NCI-H2107 (cell line): ENCODE results near the gene FAM168B.

ENCODE experiments used
- DNase-seq: peaks from one replicate; lab custom pipeline; 2025; lab: John Stamatoyannopoulos, UW

FAM168B gene

DNA sequence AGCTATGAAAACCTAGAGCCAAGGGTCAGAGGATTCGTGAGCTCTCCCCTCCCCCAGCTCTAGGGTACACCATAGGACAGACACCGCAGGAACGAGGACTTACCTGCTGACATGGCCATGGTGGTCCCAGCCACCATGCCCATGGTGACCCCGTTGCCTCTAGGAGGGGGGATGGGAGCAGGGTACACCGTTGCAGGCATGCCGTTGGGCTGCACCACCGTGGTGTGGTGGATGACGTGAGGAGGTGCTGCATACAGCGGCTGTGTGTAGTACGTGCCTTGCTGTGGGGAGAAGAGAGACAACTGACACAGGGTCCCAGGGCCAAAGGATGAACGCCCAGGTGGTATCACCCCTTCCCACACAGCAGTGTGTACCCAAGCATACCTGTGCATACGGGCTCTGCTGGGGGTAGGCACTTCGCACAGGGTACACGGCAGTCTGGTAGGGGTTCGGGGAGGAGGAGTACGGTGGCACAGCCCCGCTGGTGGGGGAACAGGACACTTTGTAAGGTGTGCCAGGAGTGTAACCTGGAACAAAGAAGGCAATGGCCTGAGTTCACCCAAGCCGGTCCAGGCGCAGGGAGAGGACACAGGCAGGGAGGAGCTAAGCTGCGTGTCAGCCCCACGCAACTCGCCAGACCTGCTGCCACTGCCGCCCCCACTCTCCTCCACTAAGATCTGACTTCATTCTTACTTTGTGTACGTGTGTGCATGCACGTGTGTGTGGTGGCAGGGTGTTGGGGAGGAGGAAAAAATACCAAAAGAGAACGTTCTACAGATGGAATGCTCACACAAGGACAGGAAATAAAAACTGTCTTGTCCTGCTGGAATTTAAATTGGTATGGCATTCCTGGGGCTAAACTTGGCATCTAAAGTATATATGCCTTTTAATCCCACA lies 37.8 kb downstream of the FAM168B start:
- no peak for DNase-seq

DNA sequence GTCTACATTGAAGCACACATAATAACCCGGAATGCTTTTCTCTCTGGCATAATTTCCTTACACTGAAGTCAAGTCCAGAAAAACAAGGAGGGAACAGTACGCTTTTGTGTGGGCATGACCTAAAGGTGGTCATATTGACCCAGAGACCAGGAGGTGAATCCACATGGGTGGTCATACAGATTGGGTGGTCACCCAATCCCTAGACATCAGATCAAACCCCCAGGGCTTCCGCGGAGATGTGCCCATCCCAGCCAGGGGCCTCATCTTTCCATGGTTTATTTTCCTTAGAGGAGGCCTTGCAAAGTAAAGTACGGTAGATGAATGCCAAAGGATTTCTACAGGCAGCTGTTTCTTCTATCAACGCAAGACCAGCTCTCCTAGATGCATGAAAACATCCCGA lies 38.8 kb downstream of the FAM168B start:
- no peak for DNase-seq

DNA sequence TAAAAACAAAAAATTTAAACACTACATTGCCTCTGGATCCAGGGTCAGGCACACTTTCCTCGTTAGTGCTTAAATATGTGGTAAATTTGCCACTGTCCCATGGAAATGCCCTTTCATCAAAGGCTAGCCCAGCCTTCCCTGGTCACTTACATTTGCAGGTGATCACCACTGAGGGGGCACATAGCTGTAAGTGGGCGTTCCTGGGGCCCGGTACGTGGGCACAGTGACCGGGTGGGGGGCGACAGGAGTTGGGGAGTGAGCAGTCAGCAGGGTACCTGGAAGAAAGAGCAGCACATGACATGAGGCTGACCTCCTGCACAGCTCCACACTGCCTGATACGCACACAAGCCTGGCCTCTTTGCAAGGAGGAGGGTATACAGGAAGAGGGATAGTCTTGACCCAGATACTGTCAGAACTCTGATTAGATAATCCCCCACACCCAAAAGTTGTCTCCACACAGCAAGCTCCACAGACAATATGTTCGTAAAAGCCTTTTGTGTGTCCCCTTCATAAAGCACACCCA lies 40.5 kb downstream of the FAM168B start:
- DNase-seq, result no peak

DNA sequence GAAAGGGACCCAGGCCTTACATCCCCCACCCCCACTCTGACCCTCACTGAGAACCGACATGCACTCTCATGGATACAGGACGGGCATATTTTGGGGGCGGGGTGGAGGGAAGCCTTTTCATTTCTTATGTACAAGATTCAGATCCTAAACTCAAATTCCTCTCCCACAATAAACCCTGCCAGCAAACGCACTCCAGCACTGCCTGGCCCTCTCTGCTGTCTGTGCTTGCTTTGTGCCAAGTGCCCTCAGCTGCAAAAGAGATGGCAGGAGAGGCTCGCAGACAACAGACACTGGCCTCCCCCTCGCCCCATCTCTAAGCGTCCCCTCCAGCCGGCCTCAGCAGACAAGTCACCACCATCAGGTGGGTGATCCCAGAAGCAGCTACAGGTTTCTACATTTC lies 42.4 kb downstream of the FAM168B start:
- no peak for DNase-seq

DNA sequence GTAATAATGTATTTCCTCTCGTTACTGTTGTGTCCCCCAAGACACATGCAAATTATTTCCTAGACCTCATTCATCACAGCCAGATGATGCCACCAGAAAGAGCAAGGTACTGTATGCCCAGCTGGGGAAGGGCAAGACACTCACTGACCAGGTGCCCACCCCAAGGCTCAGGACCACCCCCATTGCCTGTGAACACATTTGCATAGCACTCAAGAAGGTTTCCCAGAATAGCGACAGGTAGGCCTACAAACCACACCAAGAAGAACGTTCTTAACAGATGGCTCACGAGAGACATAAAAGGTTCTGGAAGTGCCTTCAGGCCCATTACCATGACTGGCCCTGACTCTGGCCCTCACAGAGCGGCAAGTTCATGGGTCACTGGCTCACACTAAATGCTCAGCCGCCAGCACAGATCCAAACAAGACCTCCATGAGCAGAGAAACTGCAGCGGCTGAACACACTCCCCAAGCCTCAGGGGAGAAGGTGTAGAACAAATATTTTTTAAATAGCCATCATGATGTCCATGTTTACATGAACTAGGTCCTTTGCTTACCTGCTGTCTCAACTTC lies 44.0 kb downstream of the FAM168B start:
- no peak for DNase-seq

DNA sequence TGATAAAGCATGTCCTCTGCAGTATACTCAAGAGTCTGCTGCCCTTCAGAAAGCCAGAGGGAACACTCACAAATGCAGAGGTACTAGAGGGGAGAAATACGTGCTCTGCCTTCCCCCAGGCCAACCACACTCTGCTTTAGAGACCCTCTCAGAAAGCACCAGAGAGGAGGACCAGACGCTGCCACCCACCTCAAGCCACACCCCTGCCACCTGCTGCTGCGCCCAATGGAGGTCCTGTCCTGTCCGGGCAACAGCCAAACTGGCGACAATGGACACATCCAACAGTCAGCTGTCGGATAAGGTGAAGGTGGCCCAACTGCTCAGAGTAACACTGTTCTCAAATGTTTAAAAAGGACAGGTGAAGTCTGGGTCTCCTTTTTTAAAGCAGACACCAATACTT lies 44.6 kb downstream of the FAM168B start:
- no peak for DNase-seq

DNA sequence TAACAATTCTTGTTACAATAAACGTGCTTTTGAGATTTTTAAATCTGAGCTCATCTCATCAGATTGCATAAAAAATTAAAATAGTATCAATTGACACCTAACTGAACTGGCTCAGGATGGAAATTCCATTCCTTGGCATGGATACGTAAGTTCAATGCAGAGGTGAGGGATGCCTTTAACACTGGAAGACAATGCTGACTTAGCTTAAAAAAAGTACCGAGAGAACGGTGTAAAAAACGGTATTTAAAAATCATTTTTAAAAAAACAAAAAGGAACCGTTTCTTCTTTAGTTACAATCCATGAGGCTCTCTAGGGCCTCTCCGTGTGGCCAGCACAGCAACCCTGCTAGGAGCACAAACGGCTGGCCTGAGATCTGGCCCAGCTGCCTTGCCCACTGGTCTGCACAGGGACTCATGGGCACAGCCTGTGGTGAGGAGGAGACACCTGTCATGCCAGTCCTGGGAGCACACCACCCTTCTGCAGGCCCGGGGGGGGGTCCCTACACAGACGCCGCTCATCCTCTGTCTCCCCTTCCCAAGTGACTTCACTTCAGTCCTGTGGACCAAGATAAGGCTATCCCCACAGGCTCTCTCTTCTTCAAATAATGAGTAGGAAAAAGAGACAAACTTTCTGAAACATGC lies 45.2 kb downstream of the FAM168B start:
- DNase-seq, result no peak

DNA sequence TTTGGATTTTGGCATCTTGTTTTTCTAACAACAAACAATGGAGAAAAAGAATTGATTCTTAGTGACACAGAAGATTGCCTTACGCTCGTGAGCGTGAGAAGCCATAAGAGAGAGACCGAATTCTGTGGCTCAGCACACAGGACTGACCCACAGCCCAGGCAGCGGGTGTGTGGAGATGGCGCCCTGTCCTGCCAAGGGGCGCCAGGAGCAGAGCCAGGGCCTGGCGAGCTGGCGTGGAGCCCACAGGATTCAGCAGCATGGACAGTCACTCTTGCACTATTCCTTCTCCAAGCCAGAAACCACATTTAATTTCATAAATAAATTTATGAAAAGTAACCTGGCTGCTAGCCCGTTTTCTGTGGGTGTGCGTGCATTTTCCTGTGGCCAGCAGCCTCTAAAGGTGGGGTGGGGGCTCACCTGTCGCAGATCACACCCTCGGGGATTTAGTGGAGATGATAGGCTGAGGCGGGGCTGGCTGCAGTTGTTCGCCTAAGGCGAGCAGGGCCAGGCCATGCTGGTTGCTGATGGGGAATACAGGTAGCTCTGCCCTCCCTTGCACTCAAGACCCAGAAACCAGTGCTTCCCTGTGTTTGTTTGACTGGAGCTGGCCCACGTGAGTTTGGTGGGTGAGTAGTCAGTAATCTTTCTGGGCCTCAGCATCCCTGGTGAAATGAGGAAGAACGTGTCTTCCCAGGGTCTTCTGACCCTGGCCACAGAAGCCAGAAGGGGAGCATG lies 46.2 kb downstream of the FAM168B start:
- DNase-seq, result no peak

DNA sequence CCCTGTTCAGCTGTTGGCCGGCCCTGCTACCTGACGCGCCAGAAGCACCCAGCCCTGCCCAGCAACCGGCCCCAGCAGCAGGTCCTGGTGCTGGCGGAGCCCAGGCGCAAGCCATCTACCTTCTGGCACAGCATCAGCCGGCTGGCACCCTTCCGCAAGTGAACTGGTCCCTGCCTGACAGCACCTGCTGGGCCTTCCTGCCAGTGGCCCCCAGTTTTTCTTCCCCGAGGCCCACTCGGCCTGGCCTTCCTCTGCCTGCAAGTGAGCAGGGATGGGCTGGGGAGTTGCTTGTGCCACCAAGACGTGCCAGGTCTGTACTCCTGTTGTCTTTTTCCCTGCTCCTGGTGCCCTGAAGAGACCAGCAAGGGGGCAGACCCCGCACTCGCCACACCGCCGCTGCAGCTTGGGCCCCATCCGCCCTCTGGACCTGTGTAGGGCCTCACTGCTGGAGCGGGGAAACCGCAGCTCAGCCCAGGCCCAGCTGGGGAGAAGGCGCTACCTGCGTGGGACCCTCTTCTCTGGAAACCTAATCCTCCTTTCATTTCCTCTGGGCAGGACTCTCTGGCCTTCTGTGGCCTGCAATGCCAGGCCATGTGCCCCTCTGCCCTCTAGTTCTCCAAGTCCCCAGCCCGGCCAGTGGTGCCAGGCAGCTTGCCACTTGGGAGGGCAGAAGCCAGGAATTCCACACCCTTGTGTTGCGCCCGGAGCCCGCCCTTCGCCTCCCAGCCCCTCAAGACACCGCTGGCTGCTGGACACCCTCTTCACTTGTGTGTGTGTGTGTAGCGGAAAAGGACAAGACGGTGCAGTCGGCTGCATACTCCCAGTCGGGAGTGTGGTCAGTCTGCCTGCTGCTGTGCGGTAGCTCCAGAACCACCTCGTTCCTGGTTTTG lies 47.0 kb downstream of the FAM168B start:
- DNase-seq, result no peak

DNA sequence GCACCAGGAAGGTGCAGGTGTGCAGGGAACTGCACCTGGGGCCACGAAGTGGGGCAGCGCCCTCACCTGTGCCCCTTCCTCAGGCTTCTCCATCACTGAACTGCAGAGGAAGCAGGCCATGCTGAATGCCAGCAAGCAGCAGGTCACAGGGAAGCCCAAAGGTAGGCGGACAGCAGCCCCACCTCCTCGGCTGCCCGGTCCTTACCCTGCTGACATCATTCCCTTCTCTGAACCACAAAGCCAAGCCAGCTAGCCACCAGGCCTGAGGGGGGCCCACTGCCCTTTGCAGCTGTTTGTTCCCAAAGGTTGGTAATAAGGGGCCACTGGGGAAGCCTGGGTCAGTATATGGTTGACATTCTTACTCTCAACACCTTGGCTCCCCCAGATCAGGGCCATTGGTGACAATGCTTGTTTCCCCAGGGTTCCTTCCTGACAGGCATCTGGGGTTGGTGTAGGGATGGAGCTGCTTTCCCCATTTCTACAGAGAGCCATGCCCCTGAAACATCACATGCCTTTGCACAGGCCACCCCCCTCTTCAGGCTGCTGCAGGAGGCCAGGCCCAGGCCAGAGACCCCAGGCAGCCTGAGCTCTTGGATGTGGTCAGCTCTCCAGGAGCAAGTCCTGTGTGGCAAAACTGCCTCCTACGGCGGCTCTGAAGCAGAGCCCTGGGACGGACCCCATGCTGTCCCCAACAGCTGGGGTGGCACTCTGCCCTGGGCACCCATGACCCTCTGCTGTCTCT lies 47.8 kb downstream of the FAM168B start:
- DNase-seq, result no peak

DNA sequence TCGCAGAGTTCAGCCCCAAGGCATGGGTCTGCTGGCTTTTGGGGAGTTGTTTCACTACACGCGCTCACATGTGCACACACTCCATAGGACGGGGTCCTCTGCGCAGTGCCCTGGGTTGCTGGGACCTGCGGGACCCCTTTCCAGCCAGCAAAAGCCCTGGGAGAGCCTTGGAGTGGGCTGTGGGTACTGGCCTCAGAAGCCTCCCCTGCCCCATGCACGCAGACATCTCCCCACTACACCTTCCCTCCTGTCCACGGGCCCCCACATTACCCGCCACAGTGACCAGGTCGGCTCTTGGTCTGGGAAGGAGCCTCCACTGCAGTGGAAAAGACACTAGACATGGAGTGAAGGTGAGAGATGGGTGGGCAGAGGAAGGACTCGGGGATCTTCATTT lies 48.5 kb downstream of the FAM168B start:
- DNase-seq, result no peak

DNA sequence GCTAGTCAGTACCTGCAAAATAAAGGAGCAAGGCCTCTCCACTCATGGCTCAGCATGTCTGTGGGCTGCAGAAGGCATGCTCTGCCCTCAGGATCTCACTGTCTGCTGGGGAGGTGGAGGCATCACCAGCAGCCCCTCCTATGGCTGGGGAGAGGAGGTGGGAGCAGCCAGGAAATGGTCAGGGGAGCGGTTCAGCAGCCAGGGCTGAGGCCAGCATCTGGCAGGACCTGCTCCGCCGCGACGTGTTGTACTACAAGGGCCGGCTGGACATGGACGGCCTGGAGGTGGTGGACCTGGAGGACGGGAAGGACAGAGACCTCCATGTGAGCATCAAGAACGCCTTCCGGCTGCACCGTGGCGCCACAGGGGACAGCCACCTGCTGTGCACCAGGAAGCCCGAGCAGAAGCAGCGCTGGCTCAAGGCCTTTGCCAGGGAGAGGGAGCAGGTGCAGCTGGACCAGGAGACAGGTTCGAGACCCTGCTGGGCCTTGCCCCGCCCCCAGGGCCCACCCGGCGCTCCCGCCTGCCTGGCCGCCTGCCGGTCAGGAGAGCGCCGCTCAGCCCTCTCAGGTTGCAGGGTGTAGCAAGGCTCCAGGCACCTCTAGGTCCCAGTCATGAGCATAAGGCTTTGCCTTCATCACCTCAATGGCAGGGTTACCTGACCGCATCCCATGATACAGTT lies 49.0 kb downstream of the FAM168B start:
- no peak for DNase-seq

DNA sequence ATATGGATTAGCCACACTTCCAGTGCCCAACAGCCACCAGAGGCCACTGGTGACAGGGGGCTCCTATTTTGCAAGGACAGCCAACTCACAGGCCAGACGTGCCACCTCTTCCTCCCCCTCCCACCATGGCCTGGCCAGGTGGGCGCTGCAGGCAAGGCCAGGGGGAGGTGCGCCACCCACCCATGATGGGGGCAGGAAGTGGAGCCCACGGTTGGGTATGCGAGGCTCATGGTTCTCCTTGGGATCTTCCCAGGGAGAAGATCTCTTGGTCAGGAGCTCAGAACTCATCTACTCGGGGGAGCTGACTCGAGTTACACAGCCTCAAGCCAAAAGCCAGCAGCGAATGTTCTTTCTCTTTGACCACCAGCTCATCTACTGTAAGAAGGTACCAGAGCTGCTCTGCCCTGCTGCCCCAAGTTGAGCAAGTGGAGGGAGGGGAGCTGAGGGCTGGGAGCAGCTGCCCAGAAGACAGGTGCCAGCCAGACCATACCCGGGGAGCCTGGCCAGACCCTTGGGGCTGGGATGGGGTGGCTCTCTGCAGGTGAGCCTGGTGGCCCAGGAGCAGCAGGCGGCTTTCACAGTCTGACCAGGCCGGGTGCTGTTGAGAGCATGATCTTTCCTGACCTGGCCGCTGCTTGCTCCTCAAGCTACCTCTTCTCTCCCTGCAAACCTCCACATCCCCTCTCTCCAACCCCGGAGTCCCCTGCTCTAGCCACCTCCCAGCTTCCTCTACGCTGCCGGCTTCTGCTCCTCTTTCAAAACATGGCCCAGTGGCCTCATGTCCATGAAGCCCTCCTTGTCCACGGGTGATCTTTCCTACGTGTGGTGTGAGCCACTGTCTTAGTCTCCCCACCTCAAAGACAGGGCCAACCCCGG lies 49.8 kb downstream of the FAM168B start:
- DNase-seq, result no peak

DNA sequence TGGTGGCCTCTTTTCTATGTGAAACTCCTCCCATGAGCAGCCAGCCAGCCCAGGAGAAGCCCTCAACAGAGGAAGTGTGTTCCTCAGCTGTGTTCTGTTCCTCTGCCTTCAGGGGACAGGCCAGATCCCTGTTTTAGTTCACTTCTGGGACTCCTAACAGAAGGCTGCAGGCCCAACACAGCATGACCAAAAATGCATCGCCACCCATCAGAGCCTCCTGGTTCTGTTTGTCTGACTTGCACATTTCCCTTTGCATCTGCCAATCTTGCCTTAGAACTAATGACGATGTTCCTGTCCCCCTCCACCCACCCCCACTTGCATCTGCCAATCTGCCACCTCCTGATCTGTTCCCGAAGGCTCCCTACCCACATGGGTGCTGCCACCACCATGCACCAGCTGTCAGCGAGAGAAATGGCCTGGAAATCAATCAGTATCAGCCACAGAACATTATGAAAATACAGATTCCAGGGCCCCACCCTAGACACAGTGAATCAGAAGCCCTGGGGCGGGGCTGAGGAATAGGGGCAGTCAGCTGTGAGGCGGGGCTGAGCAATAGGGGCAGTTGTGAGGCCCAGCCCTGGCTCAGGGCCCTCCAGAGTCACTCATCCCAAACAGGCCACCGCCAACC lies 51.0 kb downstream of the FAM168B start:
- DNase-seq, result no peak

DNA sequence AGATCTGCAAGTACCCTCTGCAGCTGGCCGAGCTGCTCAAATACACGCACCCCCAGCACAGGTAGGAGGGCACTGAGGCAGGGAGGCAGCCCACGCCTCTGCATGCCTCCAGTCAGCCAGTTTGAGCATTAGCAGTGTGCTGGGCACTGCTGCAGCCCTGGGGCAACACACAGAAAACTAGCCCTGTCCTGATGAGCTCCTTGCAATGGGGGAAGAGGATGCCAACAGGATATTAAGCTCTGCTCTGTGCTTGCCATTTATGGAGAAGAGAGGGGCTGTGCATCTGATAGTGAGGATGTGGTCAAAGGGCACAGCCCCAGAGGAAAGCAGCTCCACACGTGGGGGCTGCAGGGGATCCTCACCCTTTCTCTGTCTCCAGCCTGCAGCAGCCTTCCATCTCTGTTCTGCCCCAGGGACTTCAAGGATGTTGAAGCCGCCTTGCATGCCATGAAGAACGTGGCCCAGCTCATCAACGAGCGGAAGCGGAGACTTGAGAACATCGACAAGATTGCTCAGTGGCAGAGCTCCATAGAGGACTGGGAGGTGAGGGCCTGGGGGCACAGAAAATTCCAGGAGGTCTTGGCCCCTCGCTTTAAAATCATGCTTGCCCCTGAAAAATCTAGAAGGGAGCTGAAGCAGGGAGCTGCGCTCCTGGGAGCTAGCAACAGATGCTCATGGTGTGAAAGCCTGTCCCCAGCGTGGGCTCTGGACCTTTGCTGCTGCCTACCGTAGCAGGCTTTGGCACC lies 51.7 kb downstream of the FAM168B start:
- DNase-seq, result no peak

DNA sequence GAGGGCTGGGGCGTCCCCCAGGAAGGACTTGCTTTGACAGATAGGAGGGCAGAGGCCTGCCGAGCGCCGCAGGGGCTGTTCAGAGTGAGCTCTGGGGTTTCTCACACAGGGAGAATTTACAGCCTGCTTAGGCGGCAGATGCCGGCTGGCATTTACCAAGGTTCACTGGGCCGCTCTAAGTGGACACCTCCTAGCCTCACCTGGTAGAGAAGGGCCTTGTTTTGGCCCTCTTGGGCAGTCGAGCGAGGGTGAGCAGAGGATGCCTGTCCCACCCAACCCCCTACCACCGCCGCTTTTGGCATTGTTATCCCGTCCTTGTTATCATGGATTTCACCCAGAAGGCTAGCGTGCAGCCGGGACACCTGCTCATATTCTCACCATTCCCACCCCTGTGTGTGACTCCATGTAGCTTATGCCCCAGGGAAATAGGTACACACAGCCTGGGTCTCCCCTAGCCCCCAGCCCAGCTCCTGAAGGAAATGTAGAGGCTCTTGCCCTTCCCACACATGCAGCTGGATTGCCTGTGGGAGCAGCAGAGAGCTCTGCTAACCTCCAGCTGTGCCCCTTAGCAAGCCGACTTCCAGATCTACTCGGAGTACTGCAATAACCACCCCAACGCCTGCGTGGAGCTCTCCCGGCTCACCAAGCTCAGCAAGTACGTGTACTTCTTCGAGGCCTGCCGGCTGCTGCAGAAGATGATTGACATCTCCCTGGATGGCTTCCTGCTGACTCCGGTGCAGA lies 52.4 kb downstream of the FAM168B start:
- DNase-seq, result no peak
